GM10847 (cell line): ENCODE data around the gene NIPSNAP2.

Experiments
- POLR2A ChIP-seq: IDR thresholded peaks from 2 replicates; pipeline ENCODE4 v1.6.1; 2011; ENCODE audit not compliant: insufficient read length; ENCODE audit errors: extremely low read depth

The NIPSNAP2 gene

DNA sequence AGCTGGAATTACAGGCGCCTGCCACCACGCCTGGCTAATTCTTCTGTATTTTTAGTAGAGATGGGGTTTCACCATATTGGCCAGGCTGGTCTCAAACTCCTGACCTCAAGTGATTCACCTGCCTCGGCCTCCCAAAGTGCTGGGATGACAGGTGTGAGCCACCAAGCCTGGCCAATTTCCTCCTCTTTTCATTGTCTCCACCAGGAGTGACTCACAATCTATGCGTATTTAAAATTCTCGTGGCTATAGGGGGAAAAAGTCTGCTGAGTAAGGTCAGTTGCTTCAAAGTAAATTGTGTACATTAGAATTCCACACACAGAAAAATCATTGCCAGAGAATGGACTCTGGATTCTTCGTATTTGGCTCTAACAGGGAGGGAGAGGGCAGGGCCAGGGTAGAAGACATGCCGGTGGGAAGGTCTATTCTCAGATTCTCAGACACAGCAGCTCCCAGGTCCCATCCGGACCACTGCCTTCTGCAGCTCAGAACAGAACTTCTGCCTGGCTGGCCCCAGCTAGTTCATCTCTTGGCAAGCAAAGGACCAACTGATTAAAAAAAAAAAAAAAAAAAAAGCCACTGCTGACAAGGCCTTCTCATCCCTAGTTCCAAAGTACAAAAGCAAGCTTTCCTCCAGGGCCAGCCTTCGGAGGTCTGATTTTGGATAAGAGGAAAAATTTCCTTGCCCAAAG is 64.7 kb downstream of the NIPSNAP2 start:
- TF ChIP-seq POLR2A, result no peak

DNA sequence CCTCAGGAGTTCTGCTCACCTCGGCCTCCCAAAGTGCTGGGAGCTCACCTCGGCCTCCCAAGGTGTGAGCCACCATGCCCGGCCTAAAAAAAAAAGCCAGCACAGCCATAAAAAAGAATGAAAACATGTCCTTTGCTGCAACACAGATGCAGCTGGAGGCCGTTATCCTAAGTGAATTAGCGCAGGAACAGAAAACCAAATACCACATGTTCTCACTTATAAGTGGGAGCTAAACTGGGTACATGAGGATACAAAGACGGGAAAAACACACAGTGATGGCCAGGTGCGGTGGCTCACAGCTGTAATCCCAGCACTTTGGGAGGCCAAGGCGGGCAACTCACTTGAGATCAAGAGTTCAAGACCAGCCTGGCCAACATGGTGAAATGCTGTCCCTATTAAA is 66.0 kb downstream of the NIPSNAP2 start:
- no peak for TF ChIP-seq POLR2A

DNA sequence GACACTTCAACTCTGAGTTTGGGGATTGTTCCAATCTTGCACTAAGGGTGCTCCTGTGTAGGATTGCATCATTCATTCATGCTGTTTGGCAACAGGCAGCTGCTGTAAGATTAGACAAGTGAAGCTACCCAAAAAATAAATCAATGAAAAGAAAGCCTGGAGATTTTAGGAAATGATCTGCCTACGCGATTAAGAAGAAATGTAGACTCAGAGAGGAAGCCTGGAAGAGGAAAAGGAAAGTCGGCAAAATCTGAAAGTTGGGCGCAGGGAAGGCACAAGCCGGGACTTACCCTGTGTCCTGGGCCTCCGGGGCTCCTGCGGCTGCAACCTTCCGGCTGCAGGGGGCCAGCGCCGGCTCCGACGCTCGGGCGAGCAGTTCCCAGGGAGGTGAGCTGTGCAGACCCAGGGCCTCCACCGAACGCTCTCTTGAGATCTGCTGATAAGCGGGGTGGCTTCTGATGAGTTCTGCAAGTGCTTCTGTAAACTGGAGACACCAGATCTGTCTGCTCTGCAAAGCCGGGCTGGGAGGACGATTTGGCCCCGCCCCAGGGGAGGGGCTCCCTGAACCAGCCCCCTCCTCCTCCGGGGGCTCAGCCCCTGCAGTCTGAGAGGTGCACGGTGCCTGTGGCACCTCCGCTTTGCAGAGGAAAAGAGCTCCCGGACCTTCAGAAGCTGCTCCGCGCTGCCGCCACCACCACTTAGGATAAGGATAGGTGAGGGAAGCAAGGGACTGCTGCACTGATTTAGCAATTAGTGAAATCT is 69.5 kb downstream of the NIPSNAP2 start:
- TF ChIP-seq POLR2A, result peak; percentile 35

DNA sequence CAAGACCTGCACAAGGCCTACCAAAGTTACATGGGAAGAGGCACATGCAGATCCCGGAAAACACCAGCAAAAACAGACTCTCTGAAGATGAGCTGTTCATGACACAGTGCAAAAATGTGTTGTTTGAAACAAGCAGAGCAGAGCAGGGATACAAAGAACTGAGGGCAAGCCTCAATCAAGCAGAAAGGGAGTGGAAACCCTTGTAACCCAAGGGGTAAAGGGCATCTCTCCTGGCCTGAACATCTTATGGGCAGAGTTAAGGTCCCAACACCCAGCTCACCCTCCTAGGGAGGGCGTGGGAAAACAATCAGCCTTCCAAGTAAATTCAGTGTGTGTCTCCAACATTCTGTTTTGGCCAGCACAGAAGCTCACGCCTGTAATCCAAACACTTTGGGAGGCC is 76.3 kb downstream of the NIPSNAP2 start:
- no peak for TF ChIP-seq POLR2A

DNA sequence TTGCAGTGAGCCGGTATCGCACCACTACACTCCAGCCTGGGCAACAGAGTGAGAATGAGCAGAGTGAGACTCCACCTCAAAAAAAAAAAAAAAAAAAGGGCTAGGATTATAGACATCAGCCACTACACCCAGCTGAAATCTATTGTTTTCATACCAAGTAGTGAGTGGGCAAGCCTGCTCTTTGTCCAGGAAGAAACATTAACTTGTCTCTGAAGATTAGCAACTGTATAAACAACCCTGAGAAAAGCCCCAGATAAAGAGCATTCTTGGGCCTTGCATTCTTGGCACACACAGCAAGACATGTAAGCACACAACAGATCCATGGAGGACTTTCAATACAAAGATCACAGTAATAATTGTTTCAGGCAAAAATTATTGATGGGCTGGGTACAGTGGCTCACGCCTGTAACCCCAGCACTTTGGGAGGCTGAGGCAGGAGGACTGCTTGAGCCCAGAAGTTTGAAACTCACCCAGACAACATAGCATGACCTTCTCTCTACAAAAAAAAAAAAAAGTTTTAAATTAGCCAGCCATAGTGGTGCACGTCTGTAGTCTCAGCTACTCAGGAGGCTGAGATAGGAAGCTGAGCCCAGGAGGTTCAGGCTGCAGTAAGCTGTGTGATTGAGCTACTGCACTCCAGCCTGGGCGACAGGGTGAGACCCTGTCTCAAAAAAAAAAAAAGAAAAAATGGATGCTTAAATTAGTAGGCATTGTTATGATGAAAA is 82.5 kb downstream of the NIPSNAP2 start:
- TF ChIP-seq POLR2A, result no peak

DNA sequence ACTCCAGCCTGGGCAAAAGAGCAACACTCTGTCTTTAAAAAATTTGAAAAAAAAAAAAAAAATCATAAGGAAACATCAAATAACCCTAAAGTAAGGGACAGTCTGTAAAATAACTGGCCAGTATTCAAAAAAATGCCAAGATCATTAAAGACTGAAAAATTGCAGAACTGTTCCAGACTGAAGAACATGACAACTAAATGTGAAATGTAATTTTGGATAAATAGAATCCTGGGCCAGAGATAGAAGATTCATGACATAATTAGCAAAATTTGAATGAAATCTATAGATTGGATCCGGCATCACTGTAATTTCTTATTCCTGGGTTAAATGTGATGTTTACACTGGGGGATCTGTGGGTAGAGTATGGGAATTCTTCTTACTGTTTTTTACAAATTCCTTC is 83.9 kb downstream of the NIPSNAP2 start:
- no peak for TF ChIP-seq POLR2A
